PC-9 (cell line): Measurements from ENCODE around the gene WDR88.

ENCODE experiments used
- EZH2 ChIP-seq: fragments of 200-600 bp; sonication (generic); IDR thresholded peaks from 2 replicates; pipeline ENCODE4 v1.8.0; 2017; ENCODE audit warnings: antibody characterized with exemption, low read depth
- TF ChIP-seq, protein P1 (sequence below): fragments of 200-600 bp; sonication (generic); conservative IDR thresholded peaks from 2 replicates; pipeline ENCODE4 v1.6.1; 2017; ENCODE audit warnings: mixed run types, antibody characterized with exemption, mild to moderate bottlenecking, moderate library complexity

DNA sequence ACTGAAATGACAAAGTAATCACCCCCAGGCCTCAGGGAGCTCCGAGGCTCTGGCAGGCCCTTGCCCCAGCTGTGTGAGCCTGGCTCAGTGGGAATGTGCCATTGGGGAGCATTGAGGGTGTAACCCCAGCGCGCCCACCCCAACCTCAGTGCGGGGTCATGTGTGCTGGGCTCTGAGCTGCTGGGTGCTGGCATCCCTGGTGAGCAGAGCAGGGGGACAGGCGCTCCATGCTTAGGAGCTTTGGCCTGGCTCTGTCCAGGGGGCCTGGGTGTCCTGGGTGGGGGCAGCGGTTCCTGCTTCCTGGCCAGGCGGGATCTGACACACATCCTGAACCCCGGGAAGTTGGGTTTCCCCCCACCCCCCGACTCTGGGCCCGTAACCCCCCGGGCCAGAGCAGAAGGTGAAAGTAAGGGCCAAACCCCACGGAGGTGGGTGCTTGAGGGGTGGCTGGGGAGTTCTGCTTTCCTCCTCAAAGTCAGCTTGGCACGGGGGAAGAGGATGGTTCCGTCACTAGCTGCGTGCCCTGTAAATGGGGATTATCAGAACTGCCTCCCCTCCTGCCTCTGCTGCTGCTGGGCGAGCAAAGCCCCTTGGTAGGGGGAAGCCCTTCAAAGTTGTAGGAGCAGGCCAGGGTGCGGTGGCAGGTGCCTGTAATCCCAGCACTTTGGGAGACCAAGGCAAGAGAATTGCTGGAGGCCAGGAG, 63.9 kb downstream of the WDR88 start:
- TF ChIP-seq, protein P1, sequence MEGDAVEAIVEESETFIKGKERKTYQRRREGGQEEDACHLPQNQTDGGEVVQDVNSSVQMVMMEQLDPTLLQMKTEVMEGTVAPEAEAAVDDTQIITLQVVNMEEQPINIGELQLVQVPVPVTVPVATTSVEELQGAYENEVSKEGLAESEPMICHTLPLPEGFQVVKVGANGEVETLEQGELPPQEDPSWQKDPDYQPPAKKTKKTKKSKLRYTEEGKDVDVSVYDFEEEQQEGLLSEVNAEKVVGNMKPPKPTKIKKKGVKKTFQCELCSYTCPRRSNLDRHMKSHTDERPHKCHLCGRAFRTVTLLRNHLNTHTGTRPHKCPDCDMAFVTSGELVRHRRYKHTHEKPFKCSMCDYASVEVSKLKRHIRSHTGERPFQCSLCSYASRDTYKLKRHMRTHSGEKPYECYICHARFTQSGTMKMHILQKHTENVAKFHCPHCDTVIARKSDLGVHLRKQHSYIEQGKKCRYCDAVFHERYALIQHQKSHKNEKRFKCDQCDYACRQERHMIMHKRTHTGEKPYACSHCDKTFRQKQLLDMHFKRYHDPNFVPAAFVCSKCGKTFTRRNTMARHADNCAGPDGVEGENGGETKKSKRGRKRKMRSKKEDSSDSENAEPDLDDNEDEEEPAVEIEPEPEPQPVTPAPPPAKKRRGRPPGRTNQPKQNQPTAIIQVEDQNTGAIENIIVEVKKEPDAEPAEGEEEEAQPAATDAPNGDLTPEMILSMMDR = no peak
- no peak for TF ChIP-seq EZH2
